GM19351 (cell line): ENCODE results near the gene COQ2.
"Not testable (repeated sequence)": the region's sequence is repeated elsewhere in the genome, so short reads cannot be mapped to it uniquely, and the experiment has no call there.

ENCODE experiments used
- ATAC-seq: cut with Tn5 transposase; IDR thresholded peaks from one replicate; pipeline ENCODE4 v1.9.1; 2021; ENCODE audit warnings: mild to moderate bottlenecking, moderate library complexity; ENCODE audit not compliant: unreplicated experiment

COQ2 gene, protein sequence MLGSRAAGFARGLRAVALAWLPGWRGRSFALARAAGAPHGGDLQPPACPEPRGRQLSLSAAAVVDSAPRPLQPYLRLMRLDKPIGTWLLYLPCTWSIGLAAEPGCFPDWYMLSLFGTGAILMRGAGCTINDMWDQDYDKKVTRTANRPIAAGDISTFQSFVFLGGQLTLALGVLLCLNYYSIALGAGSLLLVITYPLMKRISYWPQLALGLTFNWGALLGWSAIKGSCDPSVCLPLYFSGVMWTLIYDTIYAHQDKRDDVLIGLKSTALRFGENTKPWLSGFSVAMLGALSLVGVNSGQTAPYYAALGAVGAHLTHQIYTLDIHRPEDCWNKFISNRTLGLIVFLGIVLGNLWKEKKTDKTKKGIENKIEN

DNA sequence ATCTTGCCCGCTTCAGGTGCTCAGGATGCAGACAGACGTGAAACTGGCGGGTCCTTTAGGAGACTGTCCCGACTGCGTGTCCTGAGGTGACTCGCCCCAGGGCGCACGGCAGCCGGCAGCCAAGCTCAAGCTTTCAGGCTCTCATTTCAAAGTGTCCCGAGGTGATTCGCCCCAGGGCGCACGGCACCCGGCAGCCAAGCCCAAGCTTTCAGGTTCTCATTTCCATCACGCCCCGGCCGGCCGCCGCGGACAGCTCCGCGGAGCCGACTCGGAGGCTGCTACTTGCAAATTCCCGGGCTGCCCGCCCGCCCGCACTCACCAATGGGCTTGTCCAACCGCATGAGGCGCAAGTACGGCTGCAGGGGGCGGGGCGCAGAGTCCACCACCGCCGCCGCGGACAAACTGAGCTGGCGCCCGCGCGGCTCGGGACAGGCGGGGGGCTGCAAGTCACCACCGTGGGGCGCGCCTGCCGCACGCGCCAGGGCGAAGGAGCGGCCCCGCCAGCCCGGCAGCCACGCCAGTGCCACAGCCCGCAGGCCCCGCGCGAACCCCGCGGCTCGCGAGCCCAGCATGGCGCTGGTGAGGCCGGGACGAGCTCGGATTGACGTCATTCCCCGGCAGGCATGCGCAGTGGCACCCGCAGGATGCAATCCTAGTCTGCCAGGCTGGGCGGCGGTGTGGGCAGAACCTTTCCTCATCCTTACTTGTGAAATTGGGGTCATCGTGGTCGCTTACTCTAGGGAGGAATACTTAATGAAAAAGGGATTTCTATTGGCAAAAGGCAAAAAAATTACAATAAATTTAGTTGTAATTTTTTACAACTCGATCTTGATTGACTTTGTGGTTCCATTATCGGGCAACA lies at the start of gene COQ2:
TSS of gene COQ2 (minus strand) at position 606 of the 862 bp plus-strand sequence. CDS start at position 572, 34 bp downstream.
- ATAC-seq: peak; percentile 83

DNA sequence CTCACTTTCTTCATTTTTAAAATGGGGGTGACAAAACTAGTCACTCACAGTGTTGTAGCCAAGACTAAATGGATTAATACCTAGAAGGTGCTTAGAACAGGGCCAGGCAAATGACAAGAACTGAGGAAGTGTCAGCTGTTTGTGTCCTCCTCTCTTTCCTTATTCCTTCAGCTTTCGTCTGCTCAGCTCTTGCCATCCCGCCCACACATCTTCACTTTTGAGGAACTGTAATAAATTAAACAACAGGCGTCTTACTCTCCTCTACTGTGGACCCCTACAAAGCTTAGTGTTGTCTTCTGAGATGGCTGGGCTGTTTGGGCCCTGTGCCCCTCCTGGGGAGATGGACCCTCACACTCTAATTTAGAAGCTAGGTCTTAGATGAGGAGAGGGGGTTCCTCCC lies 47.4 kb upstream of the COQ2 start:
- ATAC-seq: no peak

DNA sequence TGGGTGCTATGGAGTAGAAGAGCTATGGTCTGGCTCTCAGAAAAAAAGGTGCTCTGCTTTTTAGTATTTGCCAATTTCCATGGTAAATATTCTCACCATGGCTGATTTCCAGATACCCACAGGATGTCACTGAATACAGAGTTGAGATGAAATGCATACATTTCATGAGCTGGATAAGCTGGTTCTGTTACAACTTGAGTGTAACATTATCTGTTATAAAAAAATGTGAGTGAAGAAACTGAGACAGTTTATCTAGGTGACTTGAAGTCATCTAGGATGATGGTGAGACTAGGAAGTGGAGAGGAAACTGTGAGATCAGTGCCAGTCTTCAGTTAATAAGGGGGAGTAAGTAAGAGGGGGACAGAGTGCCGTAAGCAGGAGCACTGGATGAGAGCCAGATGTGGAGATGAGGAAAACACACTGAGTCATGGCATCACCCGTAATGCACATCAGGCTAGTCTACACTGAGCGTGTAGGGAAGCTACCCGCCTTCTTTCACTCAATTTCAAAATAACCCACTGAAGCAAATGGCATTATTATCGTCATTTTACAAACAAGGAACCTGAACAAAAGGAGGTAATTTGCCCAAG lies 45.0 kb upstream of the COQ2 start:
- no peak for ATAC-seq

DNA sequence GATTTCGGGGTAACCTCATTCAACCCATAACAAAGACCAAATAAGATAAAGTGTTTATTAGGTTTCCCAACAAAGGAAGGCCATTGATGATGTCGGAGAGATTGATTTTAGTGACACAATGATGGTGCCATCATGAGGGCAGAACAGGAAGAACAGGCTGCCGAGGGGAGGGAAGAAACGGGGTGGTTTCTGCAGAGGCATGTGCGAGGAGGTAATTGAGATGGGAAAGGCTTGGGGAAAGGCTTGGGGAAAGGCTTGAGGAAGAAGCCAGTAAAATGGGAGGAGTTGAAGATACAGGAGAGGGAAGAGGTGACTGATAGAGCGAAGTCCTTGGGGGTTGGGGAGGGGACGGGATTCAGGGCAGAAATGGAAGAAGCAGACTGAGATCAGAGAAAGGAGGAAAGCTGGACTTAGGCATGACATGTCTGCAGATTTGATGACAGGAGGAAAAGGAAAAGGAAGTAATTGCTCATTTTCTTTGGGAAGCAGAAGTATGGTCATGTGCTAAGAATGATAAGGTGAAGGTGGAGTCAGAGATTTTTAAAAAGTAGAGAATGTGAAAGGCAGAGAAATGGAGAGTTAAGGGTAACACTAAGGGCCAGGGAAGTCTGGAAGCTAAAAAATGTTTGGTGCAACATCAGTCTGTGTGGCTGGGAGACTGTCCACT lies 44.1 kb upstream of the COQ2 start:
- ATAC-seq: no peak

DNA sequence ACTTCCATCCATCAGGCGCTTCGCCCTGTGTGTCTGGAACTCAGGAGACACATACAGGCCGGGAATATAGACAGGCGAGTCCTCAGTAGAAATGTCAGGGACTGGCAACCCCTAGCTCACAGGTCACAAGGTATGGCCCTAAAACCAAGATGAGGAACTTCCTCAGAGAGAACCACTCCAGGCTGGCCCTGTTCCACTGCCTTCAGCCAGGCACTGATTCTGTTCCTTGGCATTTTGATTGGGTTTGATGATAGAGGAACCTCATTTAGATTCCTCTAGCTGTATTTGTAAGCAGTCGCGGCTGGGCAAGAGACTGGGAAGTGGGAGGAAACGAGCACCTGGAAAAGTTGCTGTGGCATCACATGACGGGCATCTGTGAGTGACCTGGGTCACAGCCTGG lies 41.9 kb upstream of the COQ2 start:
- ATAC-seq: no peak

DNA sequence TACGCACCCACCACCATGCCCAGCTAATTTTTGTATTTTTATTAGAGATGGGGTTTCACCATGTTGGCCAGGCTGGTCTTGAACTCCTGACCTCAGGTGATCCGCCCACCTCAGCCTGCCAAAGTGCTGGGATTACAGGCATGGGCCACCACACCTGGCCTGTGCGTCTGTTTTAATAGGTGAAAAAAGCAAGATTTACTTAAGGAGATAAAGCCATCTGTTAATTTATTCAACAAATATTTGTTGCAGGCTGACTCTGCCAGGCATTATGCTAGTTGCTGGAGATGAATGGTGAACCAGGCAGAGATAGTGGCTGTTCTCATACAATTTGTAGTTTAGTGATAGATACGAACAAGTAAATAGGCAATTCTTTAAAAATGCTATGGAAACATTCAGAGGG lies 40.7 kb upstream of the COQ2 start:
- ATAC-seq: not testable (repeated sequence)

DNA sequence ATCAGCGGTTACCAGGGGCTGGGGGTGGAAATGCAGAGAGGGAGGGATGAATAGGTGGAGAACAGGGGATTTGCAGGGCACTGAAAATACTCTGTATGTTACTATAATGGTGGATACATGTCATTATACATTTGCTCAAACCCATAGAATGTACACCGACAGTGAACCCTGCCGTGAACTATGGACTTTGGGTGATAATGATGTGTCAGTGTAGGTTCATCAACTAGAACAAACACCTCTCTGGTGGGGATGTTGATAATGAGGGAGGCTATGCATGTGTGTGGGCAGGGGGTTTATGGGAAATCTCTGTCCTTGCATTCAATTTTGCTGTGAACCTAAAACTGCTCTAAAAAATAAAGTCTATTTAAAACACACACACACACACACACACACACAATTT lies 38.5 kb upstream of the COQ2 start:
- no peak for ATAC-seq

DNA sequence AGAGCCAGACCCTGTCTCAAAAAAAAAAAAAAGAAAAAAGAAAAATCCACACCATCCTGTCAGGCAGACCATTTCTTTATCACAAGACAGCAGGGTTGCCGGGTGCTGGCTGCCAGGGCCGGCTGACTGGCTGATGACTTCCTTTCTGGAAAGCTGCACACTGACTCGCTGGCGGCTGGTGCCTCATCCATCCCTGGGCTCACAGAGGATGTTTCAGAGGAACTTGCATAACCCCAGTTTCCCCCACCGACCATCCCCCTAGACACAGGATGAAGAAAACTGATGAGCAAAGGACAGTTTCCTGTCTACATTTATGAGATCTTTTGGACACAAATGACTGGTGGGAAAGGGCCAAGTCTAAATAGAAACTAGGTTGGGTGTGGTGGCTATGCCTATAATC lies 36.0 kb upstream of the COQ2 start:
- no peak for ATAC-seq

DNA sequence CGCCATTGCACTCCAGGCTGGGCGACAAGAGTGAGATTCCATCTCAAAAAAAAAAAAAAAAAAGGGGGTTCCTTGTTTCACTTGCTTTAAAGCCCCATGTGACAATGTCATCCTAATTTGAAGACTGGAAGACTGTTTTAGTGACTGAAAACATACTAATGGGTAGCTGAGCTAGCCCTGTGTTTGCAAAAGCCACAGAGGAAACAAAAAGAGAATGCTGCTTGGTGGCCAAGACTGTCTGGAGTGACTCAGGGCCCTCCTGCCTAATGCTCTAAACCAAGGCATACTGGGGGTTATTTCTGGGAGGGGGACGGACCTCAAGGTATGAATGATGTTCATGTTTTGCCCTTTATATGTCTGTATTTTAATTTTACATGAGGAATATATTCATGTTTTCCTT lies 34.1 kb upstream of the COQ2 start:
- ATAC-seq: no peak

DNA sequence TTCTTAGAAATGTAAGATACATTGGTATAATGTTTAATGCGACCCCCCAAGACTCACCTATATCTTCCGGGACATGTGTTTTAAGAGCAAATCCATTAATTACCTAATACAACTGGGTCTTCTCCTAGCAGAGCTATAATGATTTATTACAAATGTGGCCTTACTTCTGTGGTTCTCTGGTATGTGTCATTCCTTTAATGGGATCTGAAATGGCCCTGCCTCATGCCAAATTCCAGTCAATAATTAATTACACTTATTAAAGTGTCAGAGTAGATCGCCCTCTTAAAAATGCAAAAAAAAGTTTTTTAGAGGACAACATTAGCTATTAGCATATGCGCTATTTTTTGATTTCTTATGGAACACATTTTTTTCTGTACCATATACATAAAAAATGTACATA lies 33.1 kb upstream of the COQ2 start:
- no peak for ATAC-seq

DNA sequence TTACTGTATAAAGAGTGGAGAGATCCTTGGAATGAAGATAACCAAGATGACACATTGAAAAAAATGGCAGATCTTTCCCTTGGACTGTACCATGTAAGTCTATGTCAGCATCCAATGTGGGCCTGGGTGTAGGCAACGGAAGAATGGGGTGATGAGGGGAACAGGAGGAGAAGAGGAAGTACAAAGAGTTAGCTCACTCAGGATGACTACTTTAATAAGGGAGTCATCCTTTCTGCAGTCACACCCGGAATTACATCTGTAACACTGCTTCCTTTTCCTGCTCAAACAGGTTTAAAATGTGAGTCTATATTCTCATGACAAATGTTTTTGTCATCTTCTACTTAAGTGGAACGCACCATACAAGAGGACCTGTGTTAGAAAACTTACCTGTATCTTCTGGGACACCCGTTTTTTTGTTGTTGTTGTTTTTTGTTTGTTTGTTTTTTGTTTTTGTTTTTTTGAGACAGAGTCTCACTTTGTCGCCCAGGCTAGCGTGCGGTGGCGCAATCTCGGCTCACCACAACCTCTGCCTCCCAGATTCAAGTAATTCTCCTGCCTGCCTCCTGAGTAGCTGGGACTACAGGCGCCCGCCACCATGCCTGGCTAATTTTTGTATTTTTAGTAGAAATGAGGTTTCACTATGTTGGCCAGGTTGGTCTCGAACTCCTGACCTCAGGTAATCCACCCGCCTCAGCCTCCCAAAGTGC lies 32.0 kb upstream of the COQ2 start:
- ATAC-seq: no peak

DNA sequence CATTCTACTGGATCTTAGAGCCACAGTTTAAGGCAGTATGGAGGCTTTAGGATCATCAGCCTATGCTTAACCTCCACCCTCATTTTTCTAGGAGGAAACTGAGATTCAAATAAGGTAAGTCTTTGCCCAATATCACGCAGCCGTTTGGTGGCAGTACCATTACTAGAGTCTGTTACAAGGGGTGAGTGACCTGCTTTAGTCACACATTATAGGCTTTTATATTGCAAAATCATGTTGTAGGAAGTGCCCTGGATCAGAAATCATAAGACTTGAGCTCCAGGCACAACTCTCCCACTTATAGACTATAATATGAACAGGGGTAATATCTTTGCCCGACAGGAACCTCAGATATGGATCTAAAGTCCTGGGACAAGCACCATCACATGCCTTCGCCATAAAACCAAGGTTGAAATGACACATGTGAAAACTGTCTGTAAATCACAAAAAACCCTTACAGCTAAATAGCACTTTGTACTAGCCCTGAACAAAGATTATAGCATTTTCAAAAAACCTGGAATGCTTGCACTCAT lies 30.8 kb upstream of the COQ2 start:
- no peak for ATAC-seq

DNA sequence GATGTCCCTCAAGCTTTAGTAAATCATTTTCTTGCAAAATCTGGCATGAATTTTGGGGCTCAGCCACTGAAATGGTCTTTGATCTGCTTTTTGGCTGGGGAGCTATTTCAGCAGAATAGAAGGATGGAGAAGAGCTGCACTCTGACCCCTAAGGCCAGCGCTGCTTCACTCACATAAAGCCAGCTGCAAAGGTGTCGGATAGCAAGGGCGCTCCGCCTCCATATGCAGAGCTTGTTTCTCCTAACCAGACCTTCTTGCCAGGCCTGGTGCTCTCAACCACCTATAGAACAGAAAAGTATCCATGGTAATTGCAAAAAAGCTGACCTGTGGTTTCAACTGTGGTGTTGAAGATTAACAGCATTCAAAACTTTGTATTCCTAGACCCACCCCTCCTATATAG lies 24.1 kb upstream of the COQ2 start:
- ATAC-seq: no peak

DNA sequence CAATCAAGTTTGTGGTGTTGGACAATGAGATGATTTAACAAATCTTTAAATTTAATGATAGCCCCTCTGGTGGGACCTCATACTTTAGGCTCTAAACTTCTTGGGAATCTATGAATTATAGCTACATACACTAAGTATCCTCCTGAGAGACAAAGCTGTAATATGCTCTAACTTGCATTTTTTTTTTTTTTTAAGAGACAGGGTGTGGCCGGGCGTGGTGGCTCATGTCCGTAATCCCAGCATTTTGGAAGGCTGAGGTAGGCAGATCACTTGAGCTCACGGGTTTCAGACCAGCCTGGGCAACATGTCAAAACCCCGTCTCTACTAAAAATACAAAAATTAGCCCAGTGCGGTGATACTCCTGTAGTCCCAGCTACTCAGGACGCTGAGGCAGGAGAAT lies 23.3 kb upstream of the COQ2 start:
- no peak for ATAC-seq

DNA sequence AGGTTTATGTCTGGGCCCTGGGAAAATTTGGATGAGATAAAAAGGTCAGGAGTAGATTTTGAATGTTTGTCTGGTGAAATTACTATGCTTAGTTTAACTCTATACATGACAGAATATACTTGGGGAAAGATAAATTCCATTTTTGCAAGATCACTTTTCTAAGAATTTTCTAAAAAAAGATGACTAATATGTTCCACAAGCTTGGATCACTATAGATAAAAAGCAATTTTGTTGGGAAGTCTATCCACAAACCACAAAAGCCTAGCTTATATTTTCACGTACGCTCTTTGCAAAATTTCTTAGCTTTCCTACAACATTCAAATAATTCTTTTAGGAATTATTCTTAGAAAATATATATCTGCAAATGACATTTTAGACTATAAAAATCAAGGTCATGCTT lies 20.6 kb upstream of the COQ2 start:
- no peak for ATAC-seq

DNA sequence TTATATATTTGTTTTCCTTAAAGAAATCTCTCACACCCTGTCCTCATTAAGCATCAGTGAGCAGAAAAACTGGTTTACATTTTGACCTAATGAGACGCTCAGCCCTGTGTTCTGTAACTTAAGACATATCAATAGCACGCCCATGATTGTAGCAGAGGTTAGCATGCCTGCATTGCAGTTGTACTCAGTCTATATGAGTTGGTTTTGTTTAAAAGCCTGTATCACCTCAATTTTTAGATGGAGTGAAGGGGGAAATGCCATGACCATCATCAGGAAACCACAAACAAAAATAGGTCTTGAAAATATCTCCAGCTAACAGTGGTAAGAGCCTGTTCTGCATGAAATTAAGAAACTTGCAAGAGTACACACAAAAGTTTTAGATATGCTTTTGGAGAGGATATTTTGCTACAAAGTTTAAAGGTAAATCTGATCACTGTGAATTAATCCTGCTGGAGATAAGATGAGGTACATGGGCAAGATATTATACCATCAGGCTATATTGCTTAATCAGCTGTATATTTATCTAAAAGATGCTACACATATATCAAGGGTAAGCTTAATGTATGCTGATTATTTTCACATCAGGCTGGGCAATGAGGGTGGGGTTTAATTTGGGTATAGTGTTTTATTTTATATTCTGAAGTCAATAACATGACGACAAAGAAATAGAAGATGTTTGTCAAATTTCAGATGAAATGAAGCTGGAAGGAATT lies 13.1 kb upstream of the COQ2 start:
- ATAC-seq: peak; percentile 75

DNA sequence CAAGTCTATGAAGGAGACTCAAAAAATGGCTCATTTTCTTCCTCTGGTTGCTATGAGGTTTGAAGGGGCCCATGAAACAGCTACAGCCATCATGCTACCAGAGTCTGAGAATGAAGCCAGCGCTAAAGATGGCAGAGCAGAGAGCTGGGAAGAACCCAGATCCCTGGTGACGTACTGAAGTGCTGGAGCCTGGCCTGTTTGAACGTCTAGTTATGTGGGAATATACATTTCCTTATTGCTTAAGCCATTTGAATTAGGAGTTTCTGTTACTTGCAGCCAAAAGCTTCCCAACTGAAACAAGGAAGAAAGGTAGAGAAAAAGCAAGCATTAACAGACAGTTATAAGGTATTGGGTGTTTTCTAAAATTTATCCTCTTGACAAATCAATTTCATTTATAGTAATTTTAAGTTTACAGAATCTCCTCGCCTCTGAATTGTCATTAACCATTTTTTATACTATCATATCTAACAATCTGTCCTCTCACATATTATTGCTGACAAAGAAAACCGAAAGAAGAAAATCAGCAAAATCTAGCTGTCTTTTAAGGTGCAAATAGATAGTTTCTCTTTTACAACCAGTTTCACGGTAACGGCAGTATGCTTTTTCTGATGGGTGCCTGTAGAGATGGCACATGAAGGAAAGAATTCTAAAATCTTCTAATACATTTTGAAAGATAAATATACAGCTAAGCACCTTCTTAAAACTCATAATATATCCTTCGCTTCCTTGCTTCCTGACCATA lies 8.9 kb upstream of the COQ2 start:
- no peak for ATAC-seq

DNA sequence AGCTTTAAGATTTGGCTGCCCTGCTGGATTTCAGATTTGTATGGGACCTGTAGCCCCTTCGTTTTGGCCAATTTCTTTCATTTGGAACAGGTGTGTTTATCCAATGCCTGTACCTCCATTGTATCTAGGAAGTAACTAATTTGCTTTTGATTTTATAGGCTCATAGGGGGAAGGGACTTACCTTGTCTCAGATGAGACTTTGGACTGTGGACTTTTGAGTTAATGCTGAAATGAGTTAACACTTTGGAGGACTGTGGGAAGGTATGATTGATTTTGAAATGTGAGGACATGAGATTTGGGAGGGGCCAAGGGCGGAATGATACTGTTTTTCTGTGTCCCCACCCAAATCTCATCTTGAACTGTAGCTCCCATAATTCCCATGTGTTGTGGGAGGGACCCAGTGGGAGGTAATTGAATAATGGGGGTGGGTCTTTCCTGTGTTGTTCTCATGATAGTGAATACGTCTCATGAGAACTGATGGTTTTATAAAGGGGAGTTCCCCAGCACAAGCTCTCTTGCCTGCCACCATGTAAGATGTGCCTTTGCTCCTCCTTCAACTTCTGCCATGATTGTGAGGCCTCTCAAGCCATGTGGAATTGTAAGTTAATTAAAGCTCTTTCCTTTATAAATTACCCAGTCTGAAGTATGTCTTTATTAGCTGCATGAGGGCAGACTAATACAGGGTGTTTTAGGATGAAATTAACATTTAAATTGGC lies 5.6 kb upstream of the COQ2 start:
- not testable (repeated sequence) for ATAC-seq
